GM12864 (cell line): ENCODE data around the gene RAB18.
"Not testable (repeated sequence)": the region's sequence is repeated elsewhere in the genome, so short reads cannot be mapped to it uniquely, and the experiment has no call there.

ENCODE experiments used
- DNase-seq: peaks from one replicate; pipeline ENCODE4 v3.0.0-alpha.2; 2011; ENCODE audit warnings: low read depth
- H3K4me3 ChIP-seq: 2 replicates; pipeline ENCODE4 v1.5.1; 2011; ENCODE audit warnings: mild to moderate bottlenecking, low read depth, low read length, control low read depth
- TF ChIP-seq, protein P1 (sequence below): IDR thresholded peaks from 2 replicates; pipeline ENCODE4 v1.5.1; 2011; ENCODE audit warnings: low read depth, mild to moderate bottlenecking, moderate library complexity, low read length, control low read depth, inconsistent platforms; ENCODE audit errors: missing control alignments

The RAB18 gene

GRCh38 chr10:27503498-27504006 is 552 bp upstream of the RAB18 start:
- DNase-seq, result no peak
- TF ChIP-seq, protein P1, sequence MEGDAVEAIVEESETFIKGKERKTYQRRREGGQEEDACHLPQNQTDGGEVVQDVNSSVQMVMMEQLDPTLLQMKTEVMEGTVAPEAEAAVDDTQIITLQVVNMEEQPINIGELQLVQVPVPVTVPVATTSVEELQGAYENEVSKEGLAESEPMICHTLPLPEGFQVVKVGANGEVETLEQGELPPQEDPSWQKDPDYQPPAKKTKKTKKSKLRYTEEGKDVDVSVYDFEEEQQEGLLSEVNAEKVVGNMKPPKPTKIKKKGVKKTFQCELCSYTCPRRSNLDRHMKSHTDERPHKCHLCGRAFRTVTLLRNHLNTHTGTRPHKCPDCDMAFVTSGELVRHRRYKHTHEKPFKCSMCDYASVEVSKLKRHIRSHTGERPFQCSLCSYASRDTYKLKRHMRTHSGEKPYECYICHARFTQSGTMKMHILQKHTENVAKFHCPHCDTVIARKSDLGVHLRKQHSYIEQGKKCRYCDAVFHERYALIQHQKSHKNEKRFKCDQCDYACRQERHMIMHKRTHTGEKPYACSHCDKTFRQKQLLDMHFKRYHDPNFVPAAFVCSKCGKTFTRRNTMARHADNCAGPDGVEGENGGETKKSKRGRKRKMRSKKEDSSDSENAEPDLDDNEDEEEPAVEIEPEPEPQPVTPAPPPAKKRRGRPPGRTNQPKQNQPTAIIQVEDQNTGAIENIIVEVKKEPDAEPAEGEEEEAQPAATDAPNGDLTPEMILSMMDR, result no peak
- H3K4me3 ChIP-seq, result peak overlapping the region; percentile 75

- TF ChIP-seq, protein P1, result no peak
- no peak for DNase-seq
- peak overlapping the region; percentile 75 for H3K4me3 ChIP-seq
Observed at GRCh38 chr10:27504808-27505460, 830 bp downstream of the RAB18 start.

DNA sequence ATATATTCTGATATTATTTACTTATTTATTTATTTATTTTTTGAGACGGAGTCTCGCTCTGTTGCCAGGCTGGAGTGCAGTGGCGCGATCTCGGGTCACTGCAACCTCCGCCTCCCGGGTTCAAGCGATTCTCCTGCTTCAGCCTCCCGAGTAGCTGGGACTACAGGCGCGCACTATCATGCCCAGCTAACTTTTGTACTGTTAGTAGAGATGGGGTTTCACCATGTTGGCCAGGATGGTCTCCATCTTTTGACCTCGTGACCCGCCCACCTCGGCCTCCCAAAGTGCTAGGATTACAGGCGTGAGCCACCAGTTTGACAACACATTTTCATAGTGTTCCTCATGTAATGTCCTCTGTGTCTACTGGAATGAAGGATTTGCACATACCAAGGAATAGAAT is 1.4 kb downstream of the RAB18 start:
- not testable (repeated sequence) for H3K4me3 ChIP-seq, DNase-seq

- no peak overlapping the region for H3K4me3 ChIP-seq
- DNase-seq, result no peak
- TF ChIP-seq, protein P1, result no peak
Observed at GRCh38 chr10:27506280-27506679, 2.2 kb downstream of the RAB18 start.

- no peak overlapping the region for H3K4me3 ChIP-seq
- TF ChIP-seq, protein P1, result no peak
Observed at GRCh38 chr10:27512548-27512947, 8.4 kb downstream of the RAB18 start.

DNA sequence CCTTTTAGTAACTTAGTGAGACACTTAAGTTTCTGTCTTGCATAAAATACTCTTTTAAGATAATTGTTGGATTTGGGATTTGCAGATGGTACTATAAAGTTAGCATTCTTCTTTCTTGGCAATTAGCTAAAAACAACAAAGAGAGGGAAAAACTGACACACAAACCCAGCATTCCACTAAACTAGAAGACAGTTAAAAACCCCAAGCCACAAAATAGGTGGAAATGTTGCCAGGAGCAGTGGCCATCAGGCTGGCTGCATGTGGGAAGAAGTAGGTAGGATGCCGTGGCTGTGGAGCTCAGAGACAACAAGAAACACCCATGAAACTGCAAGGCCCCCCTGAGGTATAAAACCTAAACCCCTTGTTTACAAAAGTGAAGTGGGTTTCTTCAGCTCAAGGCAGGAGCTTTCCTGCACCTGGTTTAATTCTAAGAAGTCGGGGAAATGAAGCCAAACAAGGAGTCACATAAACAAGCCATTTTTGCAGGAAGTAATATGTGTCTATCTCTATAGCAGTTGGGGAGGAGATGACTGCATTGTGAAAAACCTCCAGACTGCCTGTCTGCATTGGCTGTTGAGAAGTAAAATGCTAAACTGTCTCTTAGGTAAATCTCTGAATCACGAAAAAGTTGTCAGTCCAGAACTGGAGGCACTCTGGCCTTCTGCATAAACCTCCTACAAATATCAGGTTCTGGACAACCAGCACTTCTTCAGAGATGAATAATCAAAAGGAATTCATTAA is 9.5 kb downstream of the RAB18 start:
- no peak overlapping the region for H3K4me3 ChIP-seq
- DNase-seq, result no peak
- TF ChIP-seq, protein P1, result no peak

More at GRCh38 chr10:27512548-27512947, 8.4 kb downstream of the RAB18 start:
- no peak for DNase-seq

- no peak overlapping the region for H3K4me3 ChIP-seq
- TF ChIP-seq, protein P1, result no peak
- no peak for DNase-seq
Observed at GRCh38 chr10:27514243-27514642, 10.1 kb downstream of the RAB18 start.
